ENCODE data around the gene MYADM.

DNA sequence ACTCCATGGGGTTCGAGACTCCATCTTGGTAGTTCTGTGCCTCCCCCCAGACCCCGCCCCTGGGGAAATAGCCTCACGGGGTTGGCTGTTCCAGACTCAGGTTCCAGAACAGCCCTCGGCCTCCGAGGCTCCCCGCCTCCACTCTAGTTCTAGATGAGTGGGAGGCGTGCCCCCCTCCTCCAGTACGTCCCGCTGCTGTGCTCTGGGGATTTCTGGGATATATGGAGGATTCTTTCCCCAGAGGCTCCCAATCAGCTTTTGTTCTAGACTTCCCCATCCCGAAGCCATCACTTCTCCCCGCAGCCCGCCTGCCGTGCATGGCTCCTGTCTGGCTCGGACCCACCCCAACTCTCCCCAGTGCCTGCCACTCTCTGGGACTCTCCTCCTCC is 39.5 kb downstream of the MYADM start:
- TF ChIP-seq CTCF (IDR thresholded peaks at IDR 0.05; ENCODE audit: low read depth, low read length, missing input control) (no peak), NR2F2 (IDR thresholded peaks at IDR 0.05) (no peak), GABPA (IDR thresholded peaks at IDR 0.05 in 1 of 2, conservative IDR thresholded peaks at IDR 0.05 in 1 of 2) (no peak)
